HG02973 (cell line): Measurements from ENCODE around the gene NEK7.
A peak's percentile ranks its signal among the peaks of the same experiment; 100 is the strongest.
"Not testable (repeated sequence)": the region's sequence is repeated elsewhere in the genome, so short reads cannot be mapped to it uniquely, and the experiment has no call there.

Experiments used
- ATAC-seq: cut with Tn5 transposase; IDR thresholded peaks from one replicate; pipeline ENCODE4 v1.9.1; 2021; ENCODE audit warnings: moderate library complexity; ENCODE audit not compliant: unreplicated experiment

NEK7 gene

DNA sequence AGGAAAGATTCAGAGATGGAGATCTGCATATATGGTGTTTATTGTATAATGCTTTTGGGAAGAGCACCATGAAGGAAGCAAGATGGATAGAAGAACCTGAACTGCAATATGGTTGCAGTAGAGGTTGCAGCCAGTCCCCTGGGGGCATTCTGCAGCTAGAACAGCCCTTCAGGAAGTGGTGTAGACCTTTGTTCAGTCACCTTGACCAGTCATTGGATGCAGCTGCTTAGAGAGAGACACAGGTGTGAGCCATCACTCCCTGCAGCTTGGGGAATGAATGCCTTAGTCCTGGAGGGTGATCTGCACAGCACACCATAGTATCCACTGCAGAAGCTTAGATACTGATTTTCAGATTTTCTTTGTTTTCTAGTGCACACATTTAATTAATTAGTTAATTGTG, 42.3 kb downstream of the NEK7 start:
- ATAC-seq, result peak; percentile 47

DNA sequence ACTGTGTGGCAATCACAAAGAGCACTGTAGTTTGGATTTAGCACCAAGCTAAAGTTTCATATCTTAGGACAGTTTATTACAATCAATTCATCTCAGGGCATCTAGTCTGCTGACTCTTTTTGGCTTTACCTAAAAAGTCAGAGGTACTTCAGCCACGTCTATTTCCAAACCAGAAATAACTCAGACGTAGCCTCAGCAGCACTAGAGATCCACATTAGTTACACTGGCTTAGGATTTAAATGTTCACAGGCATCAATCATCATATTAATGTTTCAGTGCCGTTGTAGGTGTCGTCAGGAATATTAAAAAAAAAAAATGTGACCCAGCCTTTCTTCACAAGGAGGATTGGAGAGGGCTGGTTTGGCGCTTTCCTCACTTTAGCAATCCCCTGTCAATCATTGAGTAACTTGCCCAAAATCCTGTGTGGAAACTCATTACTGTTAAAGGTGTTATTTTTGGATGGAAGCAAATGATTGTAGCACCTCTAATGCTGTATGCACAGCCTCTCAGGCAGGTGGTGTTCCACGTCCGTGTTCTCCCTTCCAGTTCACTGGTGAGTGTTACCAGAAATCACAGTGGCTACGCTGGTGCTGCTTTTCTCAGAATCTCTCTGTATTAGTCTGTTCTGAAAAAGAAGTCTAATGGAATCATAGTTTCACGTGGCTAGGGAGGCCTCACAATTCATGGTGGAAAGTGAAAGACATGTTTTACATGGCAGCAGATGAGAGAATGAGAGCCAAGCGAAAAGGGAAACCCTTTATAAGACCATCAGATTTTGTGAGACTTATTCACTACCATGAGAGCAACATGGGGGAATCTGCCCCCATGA, 45.4 kb downstream of the NEK7 start:
- peak; percentile 86 for ATAC-seq

DNA sequence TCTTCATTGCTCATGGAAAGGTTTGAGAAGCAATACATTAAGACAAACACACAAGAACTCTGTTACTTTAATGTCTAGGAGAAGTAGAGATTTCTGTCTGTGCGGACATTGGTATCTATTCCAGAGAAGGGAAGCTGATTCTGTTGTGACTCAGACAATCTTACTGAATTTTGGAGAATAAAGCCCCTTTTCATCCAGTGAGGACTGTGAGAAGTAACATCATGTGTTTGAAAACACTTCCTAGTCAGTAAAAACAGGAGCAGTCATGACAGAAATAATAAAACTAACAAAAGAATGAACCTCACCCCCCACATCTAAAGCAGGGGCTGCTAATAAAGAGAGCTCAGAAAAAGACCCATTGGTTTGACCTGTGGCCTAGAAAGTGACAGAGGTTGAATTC, 46.6 kb downstream of the NEK7 start:
- ATAC-seq, result no peak

DNA sequence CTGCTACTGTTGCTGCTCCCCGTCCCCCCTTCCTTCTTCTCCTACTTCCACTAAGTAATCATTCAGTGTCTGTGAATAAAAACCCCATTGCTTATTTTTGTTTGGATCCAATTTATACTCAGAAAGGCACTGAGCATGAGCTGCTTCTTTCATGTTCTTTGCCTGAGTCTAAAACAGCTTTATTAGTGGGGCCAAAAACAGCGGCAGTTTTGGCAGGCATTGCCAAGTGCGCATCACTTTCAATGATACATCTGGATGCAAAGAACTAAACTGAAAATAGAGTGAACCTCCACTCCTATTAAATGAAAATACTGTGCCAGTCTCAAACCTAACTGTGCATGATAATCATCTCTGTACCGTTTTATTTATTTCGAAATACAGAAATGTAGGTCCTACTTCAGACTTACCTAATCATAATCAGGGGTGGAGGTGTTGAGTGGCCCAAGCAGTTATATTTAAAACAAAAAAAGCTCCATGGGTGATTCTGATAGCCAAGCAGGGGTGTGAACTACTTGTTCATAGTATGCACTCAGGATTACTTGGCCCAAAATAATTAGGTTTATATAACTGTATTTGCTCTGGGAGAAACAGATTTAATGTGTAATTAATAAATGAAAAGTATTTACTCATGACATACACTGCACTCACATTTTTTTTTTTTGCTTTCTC, 48.4 kb downstream of the NEK7 start:
- ATAC-seq, result no peak

DNA sequence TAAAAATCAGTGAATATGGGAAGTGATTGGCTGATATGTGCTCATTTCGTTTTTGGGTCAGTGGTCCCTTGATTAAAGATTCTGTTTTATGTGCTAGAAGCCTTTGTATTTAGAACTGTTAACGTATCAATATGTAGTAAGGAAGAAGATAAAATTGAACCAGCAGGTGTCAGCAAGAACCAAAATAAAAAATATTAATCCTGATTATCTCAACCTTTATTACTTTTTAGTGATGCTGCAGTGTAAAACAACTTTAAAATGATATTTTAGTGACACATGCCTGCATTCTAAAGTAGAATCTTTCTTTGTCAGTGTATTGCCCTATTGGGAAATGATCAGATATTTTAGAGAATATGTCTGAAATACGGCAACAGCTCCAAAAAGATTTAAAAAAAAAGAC, 49.5 kb downstream of the NEK7 start:
- no peak for ATAC-seq

DNA sequence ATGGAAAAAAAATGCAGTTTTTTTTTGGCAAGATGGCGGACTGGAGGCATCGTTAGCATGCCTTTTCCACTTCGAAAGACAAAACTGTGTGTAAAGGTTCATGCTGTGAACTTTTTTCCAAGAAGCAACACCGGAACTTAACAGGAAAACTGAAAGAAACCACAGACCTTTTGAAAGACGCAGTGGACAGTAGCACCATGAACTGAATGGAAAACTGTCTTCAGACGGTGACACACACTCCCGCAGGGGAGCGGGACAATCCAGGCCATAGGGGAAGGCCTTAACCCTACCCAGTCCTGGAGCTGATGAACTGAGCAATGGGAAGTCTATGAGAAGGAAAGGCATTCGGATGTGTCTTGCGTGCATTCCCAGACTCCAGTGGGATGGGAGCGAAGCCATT, 54.9 kb downstream of the NEK7 start:
- no peak for ATAC-seq

DNA sequence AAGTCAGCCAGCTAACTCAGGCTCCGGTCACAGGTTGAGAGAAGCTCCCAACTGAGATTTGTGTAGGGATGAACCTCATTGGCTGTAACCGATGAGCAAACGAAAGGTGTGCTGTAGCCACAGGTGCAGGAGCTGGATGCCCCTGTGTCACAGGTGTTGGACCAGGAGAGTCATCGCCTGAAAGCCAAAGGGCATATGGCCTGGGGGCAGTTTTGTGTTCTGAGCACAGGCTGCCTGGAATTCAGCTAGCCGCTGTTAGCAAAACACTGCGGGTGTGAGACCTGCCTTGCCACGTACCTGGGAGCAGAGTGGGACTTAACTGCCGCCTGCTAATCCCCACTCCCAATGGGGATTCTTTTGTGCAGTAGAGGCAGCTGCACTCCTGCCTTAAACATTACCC, 55.3 kb downstream of the NEK7 start:
- no peak for ATAC-seq

DNA sequence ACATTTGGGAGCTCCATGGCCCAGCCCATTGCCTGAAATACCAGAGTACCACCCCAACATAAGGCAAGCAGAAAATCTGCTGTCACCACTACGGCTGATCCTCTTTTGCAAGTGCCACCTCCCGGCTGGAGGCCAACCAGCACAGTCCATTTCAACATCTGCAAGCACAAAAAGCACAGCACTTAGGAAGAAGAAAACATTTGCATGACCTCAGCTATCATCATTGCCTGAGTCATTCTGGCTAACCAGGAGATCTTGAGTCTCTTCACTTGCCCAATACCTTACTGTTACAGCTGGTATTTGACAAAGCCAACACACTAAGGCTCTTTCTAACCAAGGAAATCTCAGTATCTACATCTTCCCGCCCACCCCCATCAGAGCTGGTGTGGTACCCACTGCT, 55.9 kb downstream of the NEK7 start:
- no peak for ATAC-seq

DNA sequence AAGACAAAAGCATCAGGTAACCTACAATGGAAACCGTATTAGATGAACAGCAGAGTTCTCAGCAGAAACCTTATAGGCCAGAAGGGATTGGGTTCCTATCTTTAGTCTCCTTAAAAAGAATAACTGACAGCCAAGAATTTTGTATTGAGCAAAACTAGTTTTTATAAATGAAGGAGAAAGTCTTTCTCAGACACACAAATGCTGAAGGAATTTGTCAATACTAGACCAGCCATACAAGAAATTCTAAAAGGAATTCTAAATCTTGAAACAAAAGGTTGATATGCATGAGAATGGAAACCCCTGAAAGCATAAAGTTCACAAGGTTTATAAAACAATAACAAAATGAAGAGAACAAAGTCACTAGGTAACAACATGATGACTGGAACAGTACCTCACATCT, 58.1 kb downstream of the NEK7 start:
- no peak for ATAC-seq

DNA sequence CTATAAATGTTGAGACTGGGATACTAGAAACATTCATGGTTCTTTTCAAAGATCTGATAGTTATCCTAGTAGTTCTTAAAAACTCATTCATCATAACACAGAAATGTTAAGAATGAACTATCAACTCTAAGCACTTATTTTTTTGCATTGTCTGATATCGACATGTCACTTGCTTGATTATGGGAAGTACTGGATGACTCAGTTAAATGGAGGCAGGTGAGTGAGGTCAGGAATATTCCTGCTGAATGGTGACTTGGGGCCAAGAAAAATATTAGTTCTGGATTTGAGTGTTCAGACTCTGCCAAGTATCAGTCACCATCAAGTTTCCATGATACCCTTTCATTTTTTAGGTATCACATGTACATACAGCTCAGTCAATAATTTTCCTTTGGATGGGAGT, 63.6 kb downstream of the NEK7 start:
- no peak for ATAC-seq

DNA sequence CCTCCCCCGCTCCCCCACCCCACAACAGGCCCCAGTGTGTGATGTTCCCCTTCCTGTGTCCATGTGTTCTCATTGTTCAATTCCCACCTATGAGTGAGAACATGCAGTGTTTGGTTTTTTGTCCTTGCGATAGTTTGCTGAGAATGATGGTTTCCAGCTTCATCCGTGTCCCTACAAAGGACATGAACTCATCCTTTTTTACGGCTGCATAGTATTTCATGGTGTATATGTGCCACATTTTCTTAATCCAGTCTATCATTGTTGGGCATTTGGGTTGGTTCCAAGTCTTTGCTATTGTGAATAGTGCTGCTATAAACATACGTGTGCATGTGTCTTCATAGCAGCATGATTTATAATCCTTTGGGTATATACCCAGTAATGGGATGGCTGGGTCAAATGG, 70.2 kb downstream of the NEK7 start:
- not testable (repeated sequence) for ATAC-seq

DNA sequence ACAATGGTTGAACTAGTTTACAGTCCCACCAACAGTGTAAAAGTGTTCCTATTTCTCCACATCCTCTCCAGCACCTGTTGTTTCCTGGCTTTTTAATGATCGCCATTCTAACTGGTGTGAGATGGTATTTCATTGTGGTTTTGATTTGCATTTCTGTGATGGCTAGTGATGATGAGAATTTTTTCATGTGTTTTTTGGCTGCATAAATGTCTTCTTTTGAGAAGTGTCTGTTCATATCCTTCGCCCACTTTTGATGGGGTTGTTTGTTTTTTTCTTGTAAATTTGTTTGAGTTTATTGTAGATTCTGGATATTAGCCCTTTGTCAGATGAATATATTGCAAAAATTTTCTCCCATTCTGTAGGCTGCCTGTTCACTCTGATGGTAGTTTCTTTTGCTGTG, 70.7 kb downstream of the NEK7 start:
- not testable (repeated sequence) for ATAC-seq

DNA sequence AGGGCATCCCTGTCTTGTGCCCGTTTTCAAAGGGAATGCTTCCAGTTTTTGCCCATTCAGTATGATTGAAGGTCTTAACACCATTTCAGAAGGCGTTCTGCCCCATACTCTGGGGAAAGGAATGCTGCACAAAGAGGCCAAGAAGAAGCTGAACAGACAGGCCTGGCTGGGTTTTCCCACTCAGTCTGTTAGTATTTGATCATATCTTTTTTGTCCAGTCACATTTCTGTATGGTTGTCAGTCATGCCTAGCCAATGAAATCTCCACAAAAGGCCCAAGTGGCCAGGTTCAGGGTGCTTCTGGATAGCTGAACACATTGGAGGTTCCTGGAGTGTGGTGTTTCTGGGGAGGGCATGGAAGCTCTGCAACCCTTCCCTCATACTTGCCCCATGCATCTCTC, 72.1 kb downstream of the NEK7 start:
- ATAC-seq, result no peak

DNA sequence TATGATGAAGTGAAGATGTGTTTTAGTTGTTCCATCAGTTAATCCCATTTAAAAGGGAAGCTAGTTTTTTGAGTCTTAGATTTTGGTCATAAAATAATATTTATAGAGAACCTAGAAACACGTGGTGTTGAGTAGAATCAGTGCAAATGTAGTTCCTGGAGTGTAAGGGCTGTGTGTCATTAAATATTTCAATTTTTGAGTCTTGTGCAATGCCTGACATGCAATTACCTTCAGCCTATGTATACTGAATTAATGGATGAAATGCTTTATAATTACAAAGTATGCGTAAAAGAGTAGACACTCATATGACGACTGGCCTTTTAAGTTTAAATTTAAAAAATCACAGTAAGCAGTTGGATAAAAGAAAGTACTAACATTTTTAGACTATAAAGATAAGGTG, 75.0 kb downstream of the NEK7 start:
- no peak for ATAC-seq

DNA sequence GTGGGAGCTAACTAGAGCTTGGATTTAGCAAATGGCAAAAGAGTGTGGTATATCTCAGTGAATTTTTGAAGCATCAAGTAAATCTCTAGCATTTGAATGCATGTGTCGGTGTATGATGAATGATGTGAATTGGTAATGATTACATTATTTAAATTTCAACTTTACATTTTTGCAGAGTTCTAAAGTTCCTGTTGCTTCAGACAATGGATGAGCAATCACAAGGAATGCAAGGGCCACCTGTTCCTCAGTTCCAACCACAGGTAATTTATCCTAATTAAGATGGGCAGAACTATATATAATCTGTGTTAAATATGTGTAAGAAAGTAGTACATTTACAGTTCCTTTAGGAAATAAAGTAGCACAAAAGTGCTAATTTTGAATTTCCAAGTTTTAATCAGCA, 75.6 kb downstream of the NEK7 start:
- no peak for ATAC-seq

DNA sequence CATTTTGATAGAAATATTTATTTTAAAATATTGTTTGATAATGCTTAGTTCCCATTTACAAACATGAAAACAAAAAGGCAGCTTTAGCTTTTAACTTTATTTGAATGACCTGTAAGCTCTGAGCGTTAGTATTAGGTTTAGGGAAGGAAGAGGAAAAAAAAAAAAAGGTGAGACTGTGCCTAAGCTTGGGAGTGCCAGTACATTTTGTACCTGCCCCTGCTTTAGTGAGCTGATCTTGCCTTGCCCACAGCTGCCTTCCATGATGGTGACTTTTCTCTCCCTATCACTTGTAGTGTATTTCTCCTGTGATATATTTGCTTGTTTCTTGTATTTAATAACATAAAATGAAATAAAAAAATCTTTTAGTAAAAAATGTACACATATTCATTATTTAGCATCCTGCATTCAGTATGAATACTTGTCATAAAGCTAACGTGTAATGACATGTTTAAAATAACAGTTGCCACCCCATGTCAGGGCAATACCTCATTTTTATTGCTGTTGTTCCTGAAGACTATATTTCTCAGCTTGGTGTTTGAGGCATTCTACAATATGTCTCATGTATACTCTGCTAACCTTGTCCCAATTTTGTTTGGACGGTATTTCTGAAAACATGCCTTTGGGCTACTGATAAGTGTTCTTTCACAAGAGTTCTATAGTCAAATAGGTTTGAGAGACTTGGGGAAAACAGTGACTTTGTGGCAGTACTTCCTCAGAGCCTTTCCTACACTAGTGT, 76.3 kb downstream of the NEK7 start:
- ATAC-seq, result no peak

DNA sequence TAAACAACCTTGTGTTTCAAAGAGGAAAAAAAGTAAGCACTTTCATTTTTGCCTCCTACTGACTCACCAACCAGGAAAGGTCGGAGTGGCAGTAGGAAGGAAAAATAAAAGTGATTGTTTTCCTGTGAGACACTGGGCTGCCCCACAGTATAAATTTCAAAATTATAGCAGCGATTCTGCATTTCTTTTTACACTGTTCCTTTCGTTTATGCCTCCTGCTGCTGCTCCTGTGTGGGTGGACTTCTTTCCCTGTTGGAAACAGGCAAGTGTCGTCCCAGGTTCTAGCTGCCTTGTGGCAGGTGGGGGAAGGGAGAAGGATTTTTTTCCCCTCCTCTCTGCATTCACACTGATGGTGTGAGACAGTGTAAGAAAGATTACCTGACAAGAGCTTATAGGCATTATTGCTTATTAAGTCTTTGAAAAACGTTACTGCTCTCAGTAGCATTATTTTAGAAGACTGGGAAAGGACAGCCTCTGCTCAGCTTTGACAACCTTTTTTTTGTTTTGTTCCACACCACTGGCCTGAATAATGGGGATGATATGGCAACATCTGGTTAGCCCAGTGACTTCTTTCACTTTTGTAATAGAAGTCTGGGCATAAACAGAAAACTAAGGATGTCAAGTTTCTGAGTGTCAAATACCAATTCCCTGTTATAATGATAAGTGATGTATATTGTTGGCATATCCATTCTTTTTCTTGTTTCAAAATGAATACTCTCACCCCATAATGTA, 77.9 kb downstream of the NEK7 start:
- ATAC-seq, result peak; percentile 46

DNA sequence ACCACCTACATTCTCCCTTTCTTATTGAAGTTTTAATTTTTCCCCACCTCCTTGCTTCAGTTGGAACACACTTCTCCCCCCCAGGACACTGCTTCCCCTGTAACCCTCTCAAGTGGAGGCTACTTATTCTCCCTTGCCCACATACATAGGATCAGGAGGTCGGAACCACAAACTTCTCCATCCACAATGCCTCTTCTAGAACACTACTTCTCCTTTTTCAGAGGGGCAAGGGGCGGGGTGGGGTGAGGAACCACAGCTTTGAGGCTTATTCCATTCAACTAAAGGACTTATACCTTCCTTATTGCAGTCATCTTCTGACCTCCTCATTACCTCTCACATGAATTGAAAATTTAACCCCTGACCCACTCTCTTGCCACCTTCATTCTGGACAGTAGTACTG, 81.3 kb downstream of the NEK7 start:
- ATAC-seq, result no peak

DNA sequence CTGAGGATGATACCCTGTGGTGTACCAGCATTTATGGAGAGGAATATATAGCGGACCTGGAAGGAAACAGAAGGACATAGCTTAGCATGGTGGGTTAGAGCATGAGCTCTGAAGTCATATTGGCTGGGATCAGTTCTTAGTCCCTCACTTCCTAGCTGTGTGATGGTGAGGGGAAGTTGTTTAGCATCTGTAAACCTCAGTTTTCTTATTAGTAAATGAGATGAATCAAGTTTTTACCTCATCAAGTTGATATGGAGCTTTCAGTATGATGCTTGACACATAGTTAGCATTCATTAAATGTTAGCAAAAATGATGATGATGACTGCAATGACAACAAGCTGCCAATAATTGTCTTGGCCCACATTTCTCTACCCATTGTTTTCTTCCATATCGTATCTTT, 84.8 kb downstream of the NEK7 start:
- no peak for ATAC-seq

DNA sequence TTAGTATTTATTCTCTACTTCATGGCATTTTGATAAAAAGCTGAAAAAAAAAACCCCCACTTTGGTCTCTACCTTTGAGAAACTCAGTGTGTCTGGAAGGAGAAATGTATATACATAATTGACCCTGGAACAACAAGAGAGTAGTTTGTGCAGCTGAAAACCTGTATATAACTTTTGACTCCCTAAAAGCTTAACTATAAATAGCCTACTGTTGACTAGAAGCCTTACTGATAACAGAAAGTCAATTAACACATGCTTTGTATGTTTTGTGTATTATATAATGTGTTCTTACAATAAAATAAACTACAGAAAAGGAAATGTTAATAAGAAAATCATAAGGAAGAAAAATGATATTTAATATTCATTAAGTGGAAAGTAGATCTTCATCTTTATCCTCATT, 88.0 kb downstream of the NEK7 start:
- ATAC-seq, result no peak

DNA sequence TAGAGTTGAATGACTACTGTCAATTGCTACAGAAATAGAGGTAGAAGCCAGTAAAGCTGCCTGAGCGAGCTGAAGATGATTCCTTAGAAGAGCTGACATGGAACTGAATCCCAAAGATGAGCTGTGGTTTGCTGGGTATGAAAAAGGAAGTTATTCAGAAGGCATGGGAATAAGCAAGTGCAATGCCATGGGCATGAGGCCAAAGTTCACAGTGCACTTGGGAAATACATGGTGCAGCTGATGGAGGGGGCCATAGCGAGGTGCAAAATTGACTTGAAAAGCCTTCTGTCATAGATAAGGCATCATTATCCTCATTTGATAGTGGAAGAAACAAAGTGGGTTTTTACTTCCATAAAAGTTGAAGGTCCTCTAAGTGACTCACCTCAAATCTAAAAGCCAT, 88.6 kb downstream of the NEK7 start:
- no peak for ATAC-seq
